ENCODE data around the gene BPI. TPM values are rescaled to one million over a fixed set of nuclear protein-coding genes. Genes with fewer than 3 reads are reported as not detected.
"Not testable (repeated sequence)": the region's sequence is repeated elsewhere in the genome, so short reads cannot be mapped to it uniquely, and the experiment has no call there.

Gene BPI
- total and polyA plus RNA-seq, 11 donors = 0.18 to 2.9 (median 0.32) TPM; not detected in 7

DNA sequence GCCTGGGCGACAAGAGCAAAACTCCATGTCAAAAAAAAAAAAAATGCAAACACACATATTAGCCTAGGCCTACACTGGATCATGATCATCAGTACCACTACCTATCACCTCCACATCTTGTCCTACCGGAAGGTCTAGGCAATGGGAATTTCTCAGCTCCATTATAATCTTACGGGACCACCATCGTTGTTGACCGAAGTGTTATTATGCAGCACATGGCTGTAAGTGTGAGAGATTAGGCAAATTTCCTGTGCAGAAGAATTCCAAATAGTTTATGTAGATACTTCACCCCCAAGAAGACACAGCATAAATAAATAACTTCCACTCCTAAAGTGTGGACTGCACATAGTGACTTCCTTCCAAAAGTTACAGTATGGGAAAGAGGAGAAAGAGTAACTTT, 26.7 kb upstream of the BPI start:
- Histone ChIP-seq H3K4me1 (peaks cover 0 to 20% (median 0%) of the 10 kb centered on the region in 12 donors), H3K36me3 (no peaks in the 10 kb centered on the region), H3K4me3 (no peak overlapping the region), H3K27ac (no peak overlapping the region), H3K27me3 (no peaks in the 10 kb centered on the region), H3K9me3 (peaks cover 0 to 7% (median 0%) of the 10 kb centered on the region in 12 donors)
- TF ChIP-seq POLR2A (IDR thresholded peaks at IDR 0.05) = no peak
- TF ChIP-seq, protein P1, sequence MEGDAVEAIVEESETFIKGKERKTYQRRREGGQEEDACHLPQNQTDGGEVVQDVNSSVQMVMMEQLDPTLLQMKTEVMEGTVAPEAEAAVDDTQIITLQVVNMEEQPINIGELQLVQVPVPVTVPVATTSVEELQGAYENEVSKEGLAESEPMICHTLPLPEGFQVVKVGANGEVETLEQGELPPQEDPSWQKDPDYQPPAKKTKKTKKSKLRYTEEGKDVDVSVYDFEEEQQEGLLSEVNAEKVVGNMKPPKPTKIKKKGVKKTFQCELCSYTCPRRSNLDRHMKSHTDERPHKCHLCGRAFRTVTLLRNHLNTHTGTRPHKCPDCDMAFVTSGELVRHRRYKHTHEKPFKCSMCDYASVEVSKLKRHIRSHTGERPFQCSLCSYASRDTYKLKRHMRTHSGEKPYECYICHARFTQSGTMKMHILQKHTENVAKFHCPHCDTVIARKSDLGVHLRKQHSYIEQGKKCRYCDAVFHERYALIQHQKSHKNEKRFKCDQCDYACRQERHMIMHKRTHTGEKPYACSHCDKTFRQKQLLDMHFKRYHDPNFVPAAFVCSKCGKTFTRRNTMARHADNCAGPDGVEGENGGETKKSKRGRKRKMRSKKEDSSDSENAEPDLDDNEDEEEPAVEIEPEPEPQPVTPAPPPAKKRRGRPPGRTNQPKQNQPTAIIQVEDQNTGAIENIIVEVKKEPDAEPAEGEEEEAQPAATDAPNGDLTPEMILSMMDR (IDR thresholded peaks at IDR 0.05) = no peak
- intact Hi-C loops (cut with DNase I) = no loop called here
- DNase-seq (no peak), ATAC-seq (no peak)
- 83 to 89% (median 88%) methylated on average over 5 of the region's 5 CpGs for WGBS, 4 donors

DNA sequence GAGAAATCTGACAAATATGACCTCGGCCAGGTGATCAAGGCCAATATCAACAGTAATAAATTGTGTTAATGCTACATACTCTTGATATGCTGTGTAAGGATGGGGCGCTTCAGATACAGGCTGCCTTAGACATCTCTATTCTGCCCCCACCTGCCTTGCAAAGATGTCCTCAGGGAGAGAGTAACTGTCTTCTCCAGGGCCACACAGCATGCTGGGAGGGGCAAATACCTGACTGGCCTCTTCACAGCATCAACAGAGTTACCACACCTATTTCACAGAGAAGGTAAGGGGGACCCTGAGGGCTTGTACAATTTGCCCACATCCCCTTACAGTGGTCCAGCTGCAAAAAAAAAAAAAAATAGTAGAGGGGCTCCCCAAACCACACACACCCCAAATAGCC, 26.3 kb upstream of the BPI start:
- TF ChIP-seq, protein P1 (IDR thresholded peaks at IDR 0.05) = no peak
- TF ChIP-seq POLR2A (IDR thresholded peaks at IDR 0.05) = no peak
- ATAC-seq (no peak), DNase-seq (no peak)
- H3K36me3 ChIP-seq = no peaks in the 10 kb centered on the region
- no peak overlapping the region for H3K4me3 ChIP-seq
- H3K9me3 ChIP-seq = peaks cover 0 to 7% (median 0%) of the 10 kb centered on the region in 12 donors
- H3K27ac ChIP-seq = peak overlapping the region in 1 of 12 donors; percentile 24
- intact Hi-C loops (cut with DNase I) = no loop called here
- no peaks in the 10 kb centered on the region for H3K27me3 ChIP-seq
- peaks cover 0 to 17% (median 0%) of the 10 kb centered on the region in 12 donors for H3K4me1 ChIP-seq
- WGBS, 4 donors = 90 to 94% (median 91%) methylated on average over 2 of the region's 2 CpGs

DNA sequence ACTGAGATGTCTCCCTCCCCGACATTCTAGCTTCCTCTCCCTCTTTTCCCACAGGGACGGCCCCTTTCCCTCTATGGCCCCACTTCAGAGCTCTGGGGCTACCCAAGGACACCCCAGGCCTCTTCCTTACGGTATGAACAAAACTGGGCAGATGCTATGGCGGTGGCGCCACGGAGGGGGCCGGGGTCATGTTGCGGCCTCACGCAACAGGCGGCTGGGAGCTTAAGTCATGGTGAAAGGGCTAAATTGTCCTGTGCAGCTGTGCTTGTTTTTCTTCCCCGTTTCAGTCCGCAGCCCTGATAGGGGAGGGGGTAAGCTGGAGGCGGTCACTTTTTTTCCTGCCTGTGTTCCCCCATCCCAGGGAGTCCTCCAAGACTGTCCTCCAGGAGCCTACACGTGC, 25.8 kb upstream of the BPI start:
- 66 to 69% (median 67%) methylated on average over 14 of the region's 14 CpGs for WGBS, 4 donors
- intact Hi-C loops (cut with DNase I) = no loop called here
- peak overlapping the region in 1 of 12 donors; percentile 24 for H3K27ac ChIP-seq
- DNase-seq = no peak
- no peaks in the 10 kb centered on the region for H3K36me3 ChIP-seq
- H3K4me1 ChIP-seq = peaks cover 0 to 16% (median 0%) of the 10 kb centered on the region in 12 donors
- no peak overlapping the region for H3K4me3 ChIP-seq
- TF ChIP-seq, protein P1 (IDR thresholded peaks at IDR 0.05) = no peak
- TF ChIP-seq POLR2A (IDR thresholded peaks at IDR 0.05) = no peak
- ATAC-seq = peak in 1 of 4 donors; percentile 11
- H3K9me3 ChIP-seq = peaks cover 0 to 7% (median 0%) of the 10 kb centered on the region in 12 donors
- H3K27me3 ChIP-seq = no peaks in the 10 kb centered on the region

DNA sequence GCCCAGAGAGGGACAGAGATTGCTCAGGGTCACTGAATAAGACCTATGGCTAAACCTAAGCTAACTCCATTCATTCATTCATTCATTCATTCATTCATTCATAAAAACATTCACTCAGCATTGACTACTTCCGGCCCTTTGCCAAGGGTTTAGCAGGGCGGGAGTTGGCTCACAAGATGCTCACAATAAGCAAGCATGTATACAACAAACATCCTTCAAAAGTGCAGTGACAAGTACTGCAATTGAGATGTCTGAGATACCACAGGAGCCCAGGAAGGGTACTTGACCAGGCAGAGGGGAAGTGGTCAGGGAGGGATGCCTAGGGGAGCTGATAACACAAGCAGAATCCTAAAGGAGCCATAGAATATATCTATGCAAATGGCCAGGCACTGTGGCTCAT, 25.2 kb upstream of the BPI start:
- intact Hi-C loops (cut with DNase I) = no loop called here
- DNase-seq (no peak), ATAC-seq (no peak)
- Histone ChIP-seq H3K4me3 (no peak overlapping the region), H3K9me3 (peaks cover 0 to 7% (median 0%) of the 10 kb centered on the region in 12 donors), H3K36me3 (no peaks in the 10 kb centered on the region), H3K27ac (peak overlapping the region in 1 of 12 donors; percentile 5), H3K4me1 (peaks cover 0 to 16% (median 0%) of the 10 kb centered on the region in 12 donors), H3K27me3 (no peaks in the 10 kb centered on the region)
- 85 to 92% (median 91%) methylated on average over 2 of the region's 2 CpGs for WGBS, 4 donors
- no peak for TF ChIP-seq POLR2A (IDR thresholded peaks at IDR 0.05)
- TF ChIP-seq, protein P1 (IDR thresholded peaks at IDR 0.05) = no peak

DNA sequence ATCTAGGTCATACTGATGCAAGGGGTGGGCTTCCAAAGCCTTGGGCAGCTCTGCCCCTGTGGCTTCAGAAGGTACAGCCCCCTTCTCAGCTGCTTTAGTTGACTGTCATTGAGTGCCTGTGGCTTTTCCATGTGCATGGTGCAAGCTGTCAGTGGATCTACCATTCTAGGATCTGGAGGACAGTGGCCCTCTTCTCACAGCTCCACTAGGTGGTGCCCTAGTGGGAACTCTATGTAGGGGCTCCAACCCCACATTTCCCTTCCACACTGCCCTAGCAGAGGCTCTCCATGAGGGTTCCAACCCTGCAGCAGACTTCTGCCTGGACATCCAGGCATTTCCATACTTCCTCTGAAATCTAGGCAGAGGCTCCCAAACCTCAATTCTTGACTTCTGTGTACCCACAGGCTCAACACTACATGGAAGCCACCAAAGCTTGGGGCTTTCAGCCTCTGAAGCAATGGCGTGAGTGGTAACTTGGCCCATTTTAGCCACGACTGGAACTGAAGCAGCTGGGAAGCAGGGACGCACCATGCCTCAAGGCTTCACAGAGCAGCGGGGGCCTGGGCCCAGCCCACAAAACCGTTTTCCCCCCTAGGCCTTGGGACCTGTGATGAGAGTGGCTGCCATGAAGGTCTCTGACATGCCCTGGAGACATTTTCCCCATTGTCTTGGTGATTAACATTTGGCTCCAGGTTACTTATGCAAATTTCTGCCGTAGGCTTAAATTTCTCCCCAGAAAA, 22.6 kb upstream of the BPI start:
- H3K36me3 ChIP-seq, H3K4me3 ChIP-seq, H3K27me3 ChIP-seq, H3K27ac ChIP-seq, H3K9me3 ChIP-seq, ATAC-seq, DNase-seq: not testable (repeated sequence)
- intact Hi-C loops (cut with DNase I) = loop anchor here in 1 of 10 donors (10.0 kb wide), 1 partner anchor 47 kb away; no protein-coding TSS in a partner anchor
- H3K4me1 ChIP-seq = peaks cover 0 to 16% (median 0%) of the 10 kb centered on the region in 12 donors
- 86 to 94% (median 90%) methylated on average over 6 of the region's 6 CpGs for WGBS, 4 donors

All from heart left ventricle (tissue), 16 donors.